ENCODE measurements around the gene ZSCAN10. TPM values are rescaled to one million over a fixed set of nuclear protein-coding genes. Genes with fewer than 3 reads are reported as not detected.

ZSCAN10 gene
- total RNA-seq, 1 experiment from 2014 or later: not detected

DNA sequence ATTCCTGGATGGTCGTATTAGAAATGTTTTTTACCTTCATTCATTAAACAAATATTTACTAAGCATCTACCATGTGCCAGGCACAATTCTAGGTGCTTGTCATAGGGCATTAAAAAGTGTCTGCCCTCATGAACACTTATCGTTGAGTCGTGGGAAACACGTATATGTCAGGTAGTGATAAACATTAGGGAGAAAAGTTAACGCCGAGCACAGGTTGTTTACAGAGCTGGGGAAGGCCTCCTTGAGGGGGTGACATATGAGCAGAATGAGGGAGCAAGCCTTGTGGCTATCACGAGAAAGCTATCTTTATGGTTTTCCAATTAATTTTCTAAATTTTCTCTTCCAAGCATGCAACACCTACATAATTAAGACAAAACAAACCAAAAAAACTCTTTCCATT is 34.8 kb upstream of the ZSCAN10 start:
- peaks cover 6% of the 10 kb centered on the region; the same call in 1 of the 2 replicates for H3K4me1 ChIP-seq (ENCODE audit: insufficient read depth, low read length)
- no peaks in the 10 kb centered on the region for H3K27me3 ChIP-seq (ENCODE audit: low read length)
- H3K9me3 ChIP-seq (ENCODE audit: low read length): no peaks in the 10 kb centered on the region
- no peak for DNase-seq
- peaks cover 34% of the 10 kb centered on the region for H3K79me2 ChIP-seq (ENCODE audit: low read length)
- intact Hi-C loops (cut with micrococcal nuclease): no loop called here
- TF ChIP-seq, protein P1, sequence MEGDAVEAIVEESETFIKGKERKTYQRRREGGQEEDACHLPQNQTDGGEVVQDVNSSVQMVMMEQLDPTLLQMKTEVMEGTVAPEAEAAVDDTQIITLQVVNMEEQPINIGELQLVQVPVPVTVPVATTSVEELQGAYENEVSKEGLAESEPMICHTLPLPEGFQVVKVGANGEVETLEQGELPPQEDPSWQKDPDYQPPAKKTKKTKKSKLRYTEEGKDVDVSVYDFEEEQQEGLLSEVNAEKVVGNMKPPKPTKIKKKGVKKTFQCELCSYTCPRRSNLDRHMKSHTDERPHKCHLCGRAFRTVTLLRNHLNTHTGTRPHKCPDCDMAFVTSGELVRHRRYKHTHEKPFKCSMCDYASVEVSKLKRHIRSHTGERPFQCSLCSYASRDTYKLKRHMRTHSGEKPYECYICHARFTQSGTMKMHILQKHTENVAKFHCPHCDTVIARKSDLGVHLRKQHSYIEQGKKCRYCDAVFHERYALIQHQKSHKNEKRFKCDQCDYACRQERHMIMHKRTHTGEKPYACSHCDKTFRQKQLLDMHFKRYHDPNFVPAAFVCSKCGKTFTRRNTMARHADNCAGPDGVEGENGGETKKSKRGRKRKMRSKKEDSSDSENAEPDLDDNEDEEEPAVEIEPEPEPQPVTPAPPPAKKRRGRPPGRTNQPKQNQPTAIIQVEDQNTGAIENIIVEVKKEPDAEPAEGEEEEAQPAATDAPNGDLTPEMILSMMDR (conservative IDR thresholded peaks at IDR 0.05; ENCODE audit: low read depth, low read length): no peak
- no peak for TF ChIP-seq EZH2phosphoT487 (IDR thresholded peaks at IDR 0.05; ENCODE audit: borderline replicate concordance, low read length)
- no peak for TF ChIP-seq EZH2 (IDR thresholded peaks at IDR 0.05; ENCODE audit: low read length, unreplicated experiment)
- BruUV-seq (replicated peaks): no TSS peak
- H4K20me1 ChIP-seq (ENCODE audit: low read length): no peaks in the 10 kb centered on the region
- no peak overlapping the region for H2AFZ ChIP-seq (ENCODE audit: low read length)
- ChIA-PET CTCF (no interaction called here), POLR2A (ENCODE audit: unreplicated experiment) (interaction anchor here (1.3 kb wide), 1 partner anchor 17 kb away, joined by 12 read pairs; no protein-coding TSS in a partner anchor)
- 0 out of 2 replicates have a peak, but pooled peaks cover 3% of the 10 kb centered on the region for H3K36me3 ChIP-seq (ENCODE audit: low read depth, low read length)
- H3F3A ChIP-seq (ENCODE audit: low read length, unreplicated experiment): peaks cover 7% of the 10 kb centered on the region
- peak overlapping the region; percentile 94 for H3K4me2 ChIP-seq (ENCODE audit: low read length)
- ATAC-seq: no peak
- H3K9me2 ChIP-seq (replicated peaks; ENCODE audit: low read length): no peaks in the 10 kb centered on the region
- H3K4me3 ChIP-seq (ENCODE audit: low read length): peak overlapping the region; percentile 99
- no peak overlapping the region for H3K27ac ChIP-seq (ENCODE audit: low read length)
- peak overlapping the region; percentile 99 for H3K9ac ChIP-seq (ENCODE audit: low read length)

DNA sequence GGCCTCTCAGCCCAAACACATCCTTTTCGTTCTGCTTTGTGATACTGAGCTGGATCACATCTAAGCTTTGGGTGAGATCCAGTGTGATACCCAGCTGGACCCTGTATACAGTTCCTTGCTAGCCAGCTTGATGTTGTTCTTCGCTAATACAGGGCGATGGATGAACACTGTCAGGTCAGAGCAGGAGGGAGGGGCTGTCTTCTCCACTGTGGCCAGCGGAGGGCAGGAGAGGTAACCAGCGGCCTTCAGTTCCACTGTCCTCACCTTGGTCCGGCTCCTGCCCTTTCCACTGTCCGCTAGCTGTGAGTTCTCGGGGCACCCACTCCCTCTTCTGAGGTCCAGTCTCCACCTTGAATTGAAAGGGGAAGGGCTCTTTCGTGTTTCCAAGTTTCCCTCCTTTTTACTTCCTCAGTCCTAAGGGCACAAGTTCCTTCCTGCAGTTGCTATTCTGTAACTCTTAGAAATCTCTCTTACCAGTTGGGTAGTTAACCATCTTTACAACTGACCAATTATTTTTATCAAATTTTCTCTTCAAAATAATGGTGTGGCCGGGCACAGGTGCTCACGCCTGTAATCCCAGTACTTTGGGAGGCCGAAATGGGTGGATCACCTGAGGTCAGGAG is 32.8 kb upstream of the ZSCAN10 start:
- Histone ChIP-seq H3K79me2 (ENCODE audit: low read length) (peaks cover 34% of the 10 kb centered on the region), H3K36me3 (ENCODE audit: low read depth, low read length) (peaks cover 3% of the 10 kb centered on the region; the same call in 1 of the 2 replicates), H2AFZ (ENCODE audit: low read length) (no peak overlapping the region), H3K4me1 (ENCODE audit: insufficient read depth, low read length) (peaks cover 6% of the 10 kb centered on the region; the same call in 1 of the 2 replicates), H3K27ac (ENCODE audit: low read length) (no peak overlapping the region), H3K27me3 (ENCODE audit: low read length) (no peaks in the 10 kb centered on the region), H3K9me3 (ENCODE audit: low read length) (no peaks in the 10 kb centered on the region), H4K20me1 (ENCODE audit: low read length) (no peaks in the 10 kb centered on the region), H3K9me2 (replicated peaks; ENCODE audit: low read length) (no peaks in the 10 kb centered on the region), H3K4me2 (ENCODE audit: low read length) (no peak overlapping the region), H3K9ac (ENCODE audit: low read length) (no peak overlapping the region), H3K4me3 (ENCODE audit: low read length) (no peak overlapping the region), H3F3A (ENCODE audit: low read length, unreplicated experiment) (peaks cover 7% of the 10 kb centered on the region)
- ChIA-PET POLR2A (ENCODE audit: unreplicated experiment) (no interaction called here), CTCF (no interaction called here)
- BruUV-seq (replicated peaks): no TSS peak
- ATAC-seq (peak; percentile 27; the same call in 1 of the 2 replicates), DNase-seq (peak; percentile 44)
- intact Hi-C loops (cut with micrococcal nuclease): no loop called here
- TF ChIP-seq, protein P1 (conservative IDR thresholded peaks at IDR 0.05; ENCODE audit: low read depth, low read length): peak; percentile 61
- TF ChIP-seq EZH2 (IDR thresholded peaks at IDR 0.05; ENCODE audit: low read length, unreplicated experiment): no peak

Data from PC-3 (cell line).